C4-2B (cell line): ENCODE data around the gene ATP6V1B1.

ENCODE experiments used
- ZFX ChIP-seq: fragments of 450-650 bp; IDR thresholded peaks from 2 replicates; pipeline ENCODE4 v1.6.1; 2017
- TF ChIP-seq, protein P1 (sequence below): fragments of 450-650 bp; conservative IDR thresholded peaks from 2 replicates; pipeline ENCODE4 v1.5.1; 2017; ENCODE audit warnings: mild to moderate bottlenecking

DNA sequence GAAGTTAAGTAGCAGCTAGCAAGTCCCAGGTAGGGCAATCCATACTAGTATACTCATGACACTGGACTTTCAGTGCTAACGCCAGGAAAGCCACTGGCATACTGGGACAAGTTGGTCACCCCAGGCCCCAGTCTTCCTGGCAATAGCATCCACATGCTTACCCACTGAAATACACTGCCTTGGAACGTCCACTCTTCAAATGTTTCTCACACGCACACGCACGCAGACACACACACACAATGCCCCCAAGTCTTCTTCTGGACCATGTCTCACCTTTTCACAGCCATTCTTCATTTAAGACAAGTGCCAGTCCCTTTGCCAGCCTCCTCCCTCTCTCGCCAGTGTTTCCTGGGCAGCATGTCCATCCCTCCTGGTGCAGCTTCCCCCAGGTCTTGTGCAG, 67.7 kb downstream of the ATP6V1B1 start:
- TF ChIP-seq, protein P1, sequence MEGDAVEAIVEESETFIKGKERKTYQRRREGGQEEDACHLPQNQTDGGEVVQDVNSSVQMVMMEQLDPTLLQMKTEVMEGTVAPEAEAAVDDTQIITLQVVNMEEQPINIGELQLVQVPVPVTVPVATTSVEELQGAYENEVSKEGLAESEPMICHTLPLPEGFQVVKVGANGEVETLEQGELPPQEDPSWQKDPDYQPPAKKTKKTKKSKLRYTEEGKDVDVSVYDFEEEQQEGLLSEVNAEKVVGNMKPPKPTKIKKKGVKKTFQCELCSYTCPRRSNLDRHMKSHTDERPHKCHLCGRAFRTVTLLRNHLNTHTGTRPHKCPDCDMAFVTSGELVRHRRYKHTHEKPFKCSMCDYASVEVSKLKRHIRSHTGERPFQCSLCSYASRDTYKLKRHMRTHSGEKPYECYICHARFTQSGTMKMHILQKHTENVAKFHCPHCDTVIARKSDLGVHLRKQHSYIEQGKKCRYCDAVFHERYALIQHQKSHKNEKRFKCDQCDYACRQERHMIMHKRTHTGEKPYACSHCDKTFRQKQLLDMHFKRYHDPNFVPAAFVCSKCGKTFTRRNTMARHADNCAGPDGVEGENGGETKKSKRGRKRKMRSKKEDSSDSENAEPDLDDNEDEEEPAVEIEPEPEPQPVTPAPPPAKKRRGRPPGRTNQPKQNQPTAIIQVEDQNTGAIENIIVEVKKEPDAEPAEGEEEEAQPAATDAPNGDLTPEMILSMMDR = no peak
- no peak for TF ChIP-seq ZFX
